NCI-H1105 (cell line): ENCODE results near the gene PPP6R2.
A peak's percentile ranks its signal among the peaks of the same experiment; 100 is the strongest.
"Not testable (repeated sequence)": the region's sequence is repeated elsewhere in the genome, so short reads cannot be mapped to it uniquely, and the experiment has no call there.

Source experiments
- DNase-seq: peaks from one replicate; lab custom pipeline; 2025; lab: John Stamatoyannopoulos, UW

The PPP6R2 gene

GRCh38 chr22:50399751-50400331 lies 56.7 kb downstream of the PPP6R2 start:
- DNase-seq = no peak

- DNase-seq = no peak
Measured at GRCh38 chr22:50400406-50400805, 57.3 kb downstream of the PPP6R2 start.

GRCh38 chr22:50400931-50401330 lies 57.8 kb downstream of the PPP6R2 start:
- no peak for DNase-seq

- DNase-seq = no peak
Measured at GRCh38 chr22:50401907-50402306, 58.8 kb downstream of the PPP6R2 start.

- peak; percentile 63 for DNase-seq
Measured at GRCh38 chr22:50403701-50404101, 60.6 kb downstream of the PPP6R2 start.

- no peak for DNase-seq
Measured at GRCh38 chr22:50406416-50407170, 63.5 kb downstream of the PPP6R2 start.

GRCh38 chr22:50408311-50408710 lies 65.2 kb downstream of the PPP6R2 start:
- DNase-seq = no peak

GRCh38 chr22:50408954-50409353 lies 65.8 kb downstream of the PPP6R2 start:
- not testable (repeated sequence) for DNase-seq

- no peak for DNase-seq
Measured at GRCh38 chr22:50414476-50415248, 71.5 kb downstream of the PPP6R2 start.

- no peak for DNase-seq
Measured at GRCh38 chr22:50415426-50415825, 72.3 kb downstream of the PPP6R2 start.

- no peak for DNase-seq
Measured at GRCh38 chr22:50416996-50417395, 73.9 kb downstream of the PPP6R2 start.

GRCh38 chr22:50417411-50418210 lies 74.5 kb downstream of the PPP6R2 start:
- DNase-seq = no peak

GRCh38 chr22:50418624-50419023 lies 75.5 kb downstream of the PPP6R2 start:
- DNase-seq = no peak

- no peak for DNase-seq
Measured at GRCh38 chr22:50419116-50419515, 76.0 kb downstream of the PPP6R2 start.

- DNase-seq = no peak
Measured at GRCh38 chr22:50420015-50420414, 76.9 kb downstream of the PPP6R2 start.

GRCh38 chr22:50420581-50420980 lies 77.5 kb downstream of the PPP6R2 start:
- no peak for DNase-seq

GRCh38 chr22:50422046-50422445 lies 78.9 kb downstream of the PPP6R2 start:
- no peak for DNase-seq

GRCh38 chr22:50422961-50423815 lies 80.1 kb downstream of the PPP6R2 start:
- DNase-seq = no peak

GRCh38 chr22:50423956-50424355 lies 80.8 kb downstream of the PPP6R2 start:
- no peak for DNase-seq

- no peak for DNase-seq
Measured at GRCh38 chr22:50425179-50425916, 82.2 kb downstream of the PPP6R2 start.
